ENCODE results near the gene FCN2.

FCN2 gene

DNA sequence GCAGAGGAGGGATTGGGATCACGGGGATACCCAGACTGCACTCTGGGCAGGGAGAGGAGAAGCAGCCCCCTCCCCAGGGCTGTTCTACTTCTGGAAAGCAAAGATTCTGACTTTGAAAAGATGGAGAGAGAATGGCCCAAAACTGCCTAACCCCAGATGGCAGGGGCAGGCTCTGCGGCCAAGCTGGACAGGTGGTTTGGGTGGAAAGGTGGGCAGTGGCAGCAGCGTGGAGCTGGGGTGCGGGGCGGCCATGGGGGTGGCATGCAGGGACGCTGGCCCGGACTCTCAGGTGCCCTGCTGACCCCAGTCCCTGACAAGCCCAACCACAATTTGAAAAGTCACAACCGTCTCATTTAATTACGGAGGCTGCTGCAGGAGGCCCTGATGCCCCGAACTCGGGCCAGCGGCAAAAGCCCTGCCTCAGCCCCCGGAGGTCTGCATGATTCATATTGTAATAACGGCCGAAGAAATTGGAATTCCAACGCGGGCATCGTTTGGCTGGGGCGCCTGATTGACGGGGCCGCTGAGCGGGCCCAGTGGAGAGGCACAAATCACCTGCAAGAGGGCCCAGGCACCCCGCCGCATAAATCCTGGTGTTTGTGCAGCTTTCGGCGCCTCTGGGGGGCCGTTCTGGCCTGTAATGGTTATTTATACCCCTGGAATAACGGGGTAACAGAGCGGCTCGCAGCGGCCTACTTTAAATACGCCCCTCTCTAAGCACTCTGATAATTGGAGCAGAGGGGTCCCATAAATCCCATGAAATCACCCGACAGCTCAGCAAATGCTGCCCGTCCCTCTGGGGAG, 41.8 kb upstream of the FCN2 start:
- no peak overlapping the region for H3K27ac ChIP-seq (ENCODE audit: low read depth, low read length)
- no peaks in the 10 kb centered on the region for H3K27me3 ChIP-seq (ENCODE audit: control insufficient read depth, insufficient read depth, low read length)
- H3K36me3 ChIP-seq (ENCODE audit: control insufficient read depth, insufficient read depth, low read length), result peaks cover 15% of the 10 kb centered on the region; the same call in 1 of the 2 replicates
- H3K9me3 ChIP-seq (ENCODE audit: control insufficient read depth, insufficient read depth, low read depth, low read length), result no peaks in the 10 kb centered on the region
- H3K4me3 ChIP-seq (ENCODE audit: low read depth, low read length), result no peak overlapping the region
- no peak overlapping the region for H3K9ac ChIP-seq (ENCODE audit: low read length)
- H3K4me1 ChIP-seq (ENCODE audit: control insufficient read depth, insufficient read depth, low read length), result no peaks in the 10 kb centered on the region

DNA sequence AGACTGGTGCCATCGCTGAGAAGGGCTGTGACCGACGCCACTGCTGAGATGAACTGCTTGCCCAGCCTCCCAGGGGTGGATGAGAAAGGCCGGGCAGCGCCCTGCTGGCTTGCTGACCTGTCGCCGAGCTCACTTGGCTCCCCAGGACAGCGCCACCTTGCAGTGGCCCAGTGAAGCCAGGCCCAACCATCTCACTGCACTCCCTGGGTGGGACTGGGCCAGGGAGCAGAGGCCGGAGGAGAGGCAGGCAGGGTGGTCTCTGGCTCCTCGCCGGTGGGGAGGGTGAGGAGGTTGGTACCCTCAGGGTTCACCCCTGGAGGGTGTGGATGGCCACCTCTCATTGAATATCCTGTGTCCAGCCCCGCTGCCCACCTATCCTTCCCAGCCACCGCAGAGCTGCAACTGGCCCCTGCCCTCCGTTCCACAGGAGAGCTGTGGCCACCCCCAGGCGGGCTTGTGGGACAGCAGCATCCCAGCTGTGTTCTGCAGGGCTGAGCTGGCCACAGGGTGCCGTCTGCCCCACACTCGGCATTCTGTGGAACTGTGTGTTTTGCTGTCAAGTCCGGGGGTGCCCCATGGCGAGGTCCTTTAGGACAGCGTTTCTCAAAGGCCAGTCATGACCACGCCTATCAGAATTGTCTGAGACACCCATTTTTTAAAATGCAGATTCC, 41.0 kb upstream of the FCN2 start:
- H3K27me3 ChIP-seq (ENCODE audit: control insufficient read depth, insufficient read depth, low read length), result no peaks in the 10 kb centered on the region
- no peak overlapping the region for H3K27ac ChIP-seq (ENCODE audit: low read depth, low read length)
- no peaks in the 10 kb centered on the region for H3K4me1 ChIP-seq (ENCODE audit: control insufficient read depth, insufficient read depth, low read length)
- H3K36me3 ChIP-seq (ENCODE audit: control insufficient read depth, insufficient read depth, low read length), result peaks cover 11% of the 10 kb centered on the region; the same call in 1 of the 2 replicates
- no peaks in the 10 kb centered on the region for H3K9me3 ChIP-seq (ENCODE audit: control insufficient read depth, insufficient read depth, low read depth, low read length)
- H3K4me3 ChIP-seq (ENCODE audit: low read depth, low read length), result no peak overlapping the region
- H3K9ac ChIP-seq (ENCODE audit: low read length), result no peak overlapping the region

DNA sequence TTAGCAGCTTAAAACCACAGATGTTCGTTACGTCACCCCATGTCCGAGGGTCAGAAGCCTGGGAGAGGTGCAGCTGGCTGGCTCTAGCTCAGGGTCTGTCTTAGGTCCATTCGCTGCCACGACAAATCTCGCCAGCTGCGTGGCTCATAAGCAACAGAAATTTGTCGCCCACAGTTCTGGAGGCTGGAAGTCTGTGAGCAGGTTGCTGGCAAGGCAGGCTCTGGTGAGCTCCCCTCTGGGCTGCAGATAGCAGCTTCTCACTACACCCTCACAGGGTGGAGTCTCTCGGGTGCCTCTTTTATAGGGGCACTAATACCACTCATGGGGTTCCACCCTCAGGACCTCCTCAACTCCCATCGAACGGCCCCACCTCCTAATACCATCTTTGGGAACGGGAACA, 40.1 kb upstream of the FCN2 start:
- peaks cover 11% of the 10 kb centered on the region; the same call in 1 of the 2 replicates for H3K36me3 ChIP-seq (ENCODE audit: control insufficient read depth, insufficient read depth, low read length)
- H3K9ac ChIP-seq (ENCODE audit: low read length), result no peak overlapping the region
- no peaks in the 10 kb centered on the region for H3K27me3 ChIP-seq (ENCODE audit: control insufficient read depth, insufficient read depth, low read length)
- H3K4me3 ChIP-seq (ENCODE audit: low read depth, low read length), result no peak overlapping the region
- no peak overlapping the region for H3K27ac ChIP-seq (ENCODE audit: low read depth, low read length)
- no peaks in the 10 kb centered on the region for H3K4me1 ChIP-seq (ENCODE audit: control insufficient read depth, insufficient read depth, low read length)
- H3K9me3 ChIP-seq (ENCODE audit: control insufficient read depth, insufficient read depth, low read depth, low read length), result no peaks in the 10 kb centered on the region

DNA sequence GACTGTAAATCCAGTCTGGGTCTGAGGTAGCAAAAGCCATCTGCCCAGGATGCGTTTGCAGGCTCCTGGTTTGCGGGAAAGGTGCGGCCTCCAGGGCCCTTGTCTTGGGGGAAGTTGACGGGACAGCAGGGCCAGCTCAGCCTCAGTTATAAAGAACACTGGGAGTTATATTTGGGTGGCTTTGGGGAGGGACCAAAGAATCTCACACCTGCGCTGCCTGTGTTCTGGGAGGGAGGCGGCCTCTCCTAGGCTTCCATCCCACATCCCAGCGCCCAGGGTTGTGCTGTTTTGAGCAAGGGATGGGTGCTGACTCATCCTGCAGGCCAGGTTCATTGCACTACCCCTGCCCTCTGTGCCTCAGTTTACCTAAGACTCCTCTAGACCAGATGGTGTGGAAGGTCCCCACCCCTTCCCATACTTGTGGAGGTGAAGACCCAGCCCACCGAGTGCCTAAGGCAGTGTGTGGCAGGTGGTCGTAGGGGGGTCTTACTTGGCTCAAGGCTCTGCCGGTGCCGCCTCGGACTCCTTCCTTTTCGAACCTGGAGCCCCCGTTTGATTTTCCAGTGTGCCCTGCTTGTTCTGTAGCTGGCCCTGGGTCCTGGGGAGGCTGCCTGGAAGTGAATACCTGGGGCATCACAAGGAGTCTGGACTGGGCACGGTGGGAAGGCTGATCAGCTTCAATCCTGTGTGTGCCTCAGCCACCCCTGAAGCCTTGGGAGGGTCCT, 39.3 kb upstream of the FCN2 start:
- peaks cover 11% of the 10 kb centered on the region; the same call in 1 of the 2 replicates for H3K36me3 ChIP-seq (ENCODE audit: control insufficient read depth, insufficient read depth, low read length)
- no peaks in the 10 kb centered on the region for H3K9me3 ChIP-seq (ENCODE audit: control insufficient read depth, insufficient read depth, low read depth, low read length)
- H3K4me3 ChIP-seq (ENCODE audit: low read depth, low read length), result no peak overlapping the region
- H3K4me1 ChIP-seq (ENCODE audit: control insufficient read depth, insufficient read depth, low read length), result no peaks in the 10 kb centered on the region
- H3K27ac ChIP-seq (ENCODE audit: low read depth, low read length), result no peak overlapping the region
- H3K27me3 ChIP-seq (ENCODE audit: control insufficient read depth, insufficient read depth, low read length), result no peaks in the 10 kb centered on the region
- no peak overlapping the region for H3K9ac ChIP-seq (ENCODE audit: low read length)

DNA sequence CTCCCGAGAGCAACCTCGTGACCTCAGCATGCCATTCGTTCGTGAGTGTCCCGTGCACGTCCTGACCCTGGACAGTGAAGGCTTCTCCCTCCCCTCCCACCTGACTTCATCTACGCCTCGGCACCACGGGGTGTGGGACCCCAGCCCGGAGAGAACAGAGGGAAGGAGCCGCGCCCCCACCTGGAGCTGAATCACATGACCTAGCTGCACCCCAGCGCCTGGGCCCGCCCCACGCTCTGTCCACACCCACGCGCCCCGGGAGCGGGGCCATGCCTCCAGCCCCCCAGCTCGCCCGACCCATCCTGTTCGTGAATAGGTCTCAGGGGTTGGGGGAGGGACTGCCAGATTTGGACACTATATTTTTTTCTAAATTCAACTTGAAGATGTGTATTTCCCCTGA, 38.3 kb upstream of the FCN2 start:
- Histone ChIP-seq H3K9ac (ENCODE audit: low read length) (no peak overlapping the region), H3K36me3 (ENCODE audit: control insufficient read depth, insufficient read depth, low read length) (peaks cover 6% of the 10 kb centered on the region; the same call in 1 of the 2 replicates), H3K4me3 (ENCODE audit: low read depth, low read length) (no peak overlapping the region), H3K9me3 (ENCODE audit: control insufficient read depth, insufficient read depth, low read depth, low read length) (no peaks in the 10 kb centered on the region; the same call in 1 of the 2 replicates), H3K27me3 (ENCODE audit: control insufficient read depth, insufficient read depth, low read length) (no peaks in the 10 kb centered on the region), H3K4me1 (ENCODE audit: control insufficient read depth, insufficient read depth, low read length) (no peaks in the 10 kb centered on the region), H3K27ac (ENCODE audit: low read depth, low read length) (no peak overlapping the region)

DNA sequence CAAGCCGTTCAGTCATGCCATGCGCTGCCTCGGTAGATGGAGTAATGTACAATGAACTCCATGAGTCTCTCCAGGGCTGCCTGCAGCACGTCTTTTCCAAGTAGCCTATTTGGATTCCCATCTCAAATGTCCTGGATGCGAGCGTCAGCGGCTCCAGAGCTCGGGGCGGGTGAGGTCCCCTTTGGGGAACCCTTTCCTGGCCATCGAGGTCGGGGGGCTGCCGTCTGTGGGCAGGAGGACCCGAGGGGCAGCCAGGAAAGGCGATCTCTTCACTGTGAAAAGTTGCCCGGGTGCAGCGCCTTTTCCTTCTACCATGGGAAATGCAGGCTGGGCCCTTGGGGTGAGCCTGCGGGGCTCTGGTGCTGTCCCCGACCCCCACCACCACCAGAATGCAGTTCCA, 36.9 kb upstream of the FCN2 start:
- no peaks in the 10 kb centered on the region for H3K27me3 ChIP-seq (ENCODE audit: control insufficient read depth, insufficient read depth, low read length)
- no peak overlapping the region for H3K9ac ChIP-seq (ENCODE audit: low read length)
- H3K4me3 ChIP-seq (ENCODE audit: low read depth, low read length), result no peak overlapping the region
- H3K36me3 ChIP-seq (ENCODE audit: control insufficient read depth, insufficient read depth, low read length), result peaks cover 6% of the 10 kb centered on the region; the same call in 1 of the 2 replicates
- no peaks in the 10 kb centered on the region for H3K4me1 ChIP-seq (ENCODE audit: control insufficient read depth, insufficient read depth, low read length)
- H3K9me3 ChIP-seq (ENCODE audit: control insufficient read depth, insufficient read depth, low read depth, low read length), result peaks cover 9% of the 10 kb centered on the region
- H3K27ac ChIP-seq (ENCODE audit: low read depth, low read length), result no peak overlapping the region

DNA sequence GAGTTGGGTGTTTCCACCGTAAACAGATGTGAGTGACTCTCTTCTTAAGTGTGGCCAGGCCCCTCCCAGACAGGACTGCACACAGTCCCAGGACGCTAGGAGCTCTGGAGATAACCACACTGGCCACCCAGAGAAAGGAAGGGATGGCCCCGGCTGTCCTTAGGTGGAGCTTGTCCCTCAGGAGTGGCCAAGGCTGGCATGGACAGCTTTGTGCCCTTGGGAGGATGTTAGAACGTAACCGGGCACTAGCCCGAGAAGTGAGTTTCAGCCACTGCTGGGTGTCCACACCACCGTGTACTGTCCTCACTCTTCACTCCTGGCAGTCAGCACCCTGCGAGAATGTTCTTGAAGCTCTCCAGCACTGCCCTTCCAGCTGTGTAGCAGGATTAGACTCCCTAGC, 35.8 kb upstream of the FCN2 start:
- Histone ChIP-seq H3K27ac (ENCODE audit: low read depth, low read length) (no peak overlapping the region), H3K4me3 (ENCODE audit: low read depth, low read length) (no peak overlapping the region), H3K36me3 (ENCODE audit: control insufficient read depth, insufficient read depth, low read length) (peaks cover 6% of the 10 kb centered on the region; the same call in 1 of the 2 replicates), H3K27me3 (ENCODE audit: control insufficient read depth, insufficient read depth, low read length) (no peaks in the 10 kb centered on the region), H3K9ac (ENCODE audit: low read length) (no peak overlapping the region), H3K4me1 (ENCODE audit: control insufficient read depth, insufficient read depth, low read length) (no peaks in the 10 kb centered on the region), H3K9me3 (ENCODE audit: control insufficient read depth, insufficient read depth, low read depth, low read length) (peaks cover 17% of the 10 kb centered on the region)

DNA sequence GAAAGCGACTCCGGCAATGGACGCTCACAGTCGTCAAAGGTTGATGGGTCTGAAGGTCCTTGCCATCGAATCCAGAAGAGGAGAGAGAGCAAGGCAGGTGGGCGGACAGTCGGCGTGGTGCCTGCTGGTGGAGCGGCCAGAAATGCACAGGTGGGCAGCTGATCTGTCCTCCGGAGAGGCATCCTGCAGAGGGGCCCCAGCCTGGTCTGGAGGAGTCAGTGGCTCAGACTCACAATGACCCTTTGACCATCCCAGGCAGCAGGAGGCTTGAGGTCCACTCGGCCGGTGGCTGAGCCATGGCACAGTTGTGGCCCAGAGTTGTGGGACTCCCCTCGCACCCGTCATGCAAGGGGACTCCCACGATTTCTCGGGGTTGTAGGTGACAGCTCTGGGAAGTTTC, 34.4 kb upstream of the FCN2 start:
- Histone ChIP-seq H3K9ac (ENCODE audit: low read length) (no peak overlapping the region), H3K4me1 (ENCODE audit: control insufficient read depth, insufficient read depth, low read length) (no peaks in the 10 kb centered on the region), H3K27me3 (ENCODE audit: control insufficient read depth, insufficient read depth, low read length) (no peaks in the 10 kb centered on the region), H3K36me3 (ENCODE audit: control insufficient read depth, insufficient read depth, low read length) (peaks cover 6% of the 10 kb centered on the region; the same call in 1 of the 2 replicates), H3K9me3 (ENCODE audit: control insufficient read depth, insufficient read depth, low read depth, low read length) (peaks cover 30% of the 10 kb centered on the region), H3K4me3 (ENCODE audit: low read depth, low read length) (no peak overlapping the region), H3K27ac (ENCODE audit: low read depth, low read length) (no peak overlapping the region)

DNA sequence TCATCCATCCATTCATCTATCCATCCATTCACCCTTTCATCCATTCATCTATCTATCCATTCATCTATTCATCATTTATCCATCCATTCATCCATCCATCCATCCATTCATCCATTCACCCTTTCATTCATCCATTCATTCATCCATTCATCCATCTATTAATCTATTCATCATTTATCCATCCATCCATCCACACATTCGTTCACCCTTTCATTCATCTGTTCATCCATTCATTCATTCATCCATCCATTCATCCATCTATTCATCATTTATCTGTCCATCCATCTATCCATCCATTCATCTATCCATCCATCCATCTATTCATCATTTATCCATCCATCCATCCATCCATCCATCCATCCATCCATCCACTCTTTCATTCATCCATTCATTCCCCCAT, 33.9 kb upstream of the FCN2 start:
- no peak overlapping the region for H3K27ac ChIP-seq (ENCODE audit: low read depth, low read length)
- H3K27me3 ChIP-seq (ENCODE audit: control insufficient read depth, insufficient read depth, low read length), result no peaks in the 10 kb centered on the region
- no peak overlapping the region for H3K4me3 ChIP-seq (ENCODE audit: low read depth, low read length)
- peaks cover 3% of the 10 kb centered on the region; the same call in 1 of the 2 replicates for H3K36me3 ChIP-seq (ENCODE audit: control insufficient read depth, insufficient read depth, low read length)
- H3K9me3 ChIP-seq (ENCODE audit: control insufficient read depth, insufficient read depth, low read depth, low read length), result peaks cover 35% of the 10 kb centered on the region
- no peaks in the 10 kb centered on the region for H3K4me1 ChIP-seq (ENCODE audit: control insufficient read depth, insufficient read depth, low read length)
- no peak overlapping the region for H3K9ac ChIP-seq (ENCODE audit: low read length)

DNA sequence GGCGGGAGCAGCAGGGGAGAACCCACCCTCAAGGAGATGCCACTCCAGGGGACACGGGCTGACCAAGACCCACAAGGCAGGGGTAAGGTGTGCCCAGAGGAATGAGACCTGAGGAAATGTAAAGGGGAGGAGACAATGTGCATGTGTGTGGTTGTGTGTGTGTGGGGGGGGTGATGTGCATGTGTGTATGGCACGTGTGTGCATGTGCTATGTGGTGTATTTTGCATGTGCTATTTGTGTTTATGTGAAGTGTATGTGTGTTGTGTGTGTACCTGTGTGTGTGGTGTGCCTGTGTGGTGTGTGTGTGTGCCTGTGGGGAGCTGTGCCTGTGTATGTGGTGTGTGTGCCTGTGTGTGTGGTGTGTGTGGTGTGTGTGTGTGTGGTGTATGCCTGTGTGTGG, 33.5 kb upstream of the FCN2 start:
- Histone ChIP-seq H3K27me3 (ENCODE audit: control insufficient read depth, insufficient read depth, low read length) (no peaks in the 10 kb centered on the region), H3K36me3 (ENCODE audit: control insufficient read depth, insufficient read depth, low read length) (peaks cover 1% of the 10 kb centered on the region; the same call in 1 of the 2 replicates), H3K4me1 (ENCODE audit: control insufficient read depth, insufficient read depth, low read length) (no peaks in the 10 kb centered on the region), H3K4me3 (ENCODE audit: low read depth, low read length) (no peak overlapping the region), H3K9me3 (ENCODE audit: control insufficient read depth, insufficient read depth, low read depth, low read length) (peaks cover 39% of the 10 kb centered on the region), H3K9ac (ENCODE audit: low read length) (no peak overlapping the region), H3K27ac (ENCODE audit: low read depth, low read length) (no peak overlapping the region)
